Thyroid gland (tissue), 4 donors: ENCODE measurements around the gene HLF. TPM values are rescaled to one million over a fixed set of nuclear protein-coding genes. Genes with fewer than 3 reads are reported as not detected.

Experiments
- DNase-seq, 2 donors: peaks; one replicate each; pipeline ENCODE4 v3.0.0-alpha.2; 2019
- H3K27ac ChIP-seq, 3 donors: fragments of 200-600 bp; sonication (generic); 1 replicate in 2 of 3; 2 replicates in 1 of 3; pipeline ENCODE4 v1.5.1; 2016 to 2019; ENCODE audit warnings: mild to moderate bottlenecking in 1 of 3, moderate library complexity in 1 of 3
- H3K27me3 ChIP-seq: fragments of 200-600 bp; sonication (generic); one replicate; pipeline ENCODE4 v1.5.1; 2019
- H3K36me3 ChIP-seq, 2 donors: fragments of 200-600 bp; sonication (generic); one replicate each; pipeline ENCODE4 v1.5.1; 2016 to 2019
- H3K4me1 ChIP-seq, 2 donors: fragments of 200-600 bp; sonication (generic); one replicate each; pipeline ENCODE4 v1.5.1; 2017 to 2019
- H3K4me3 ChIP-seq, 3 donors: fragments of 200-600 bp; sonication (generic); replicated peaks in 1 of 3; 1 replicate in 2 of 3; 2 replicates in 1 of 3; pipeline ENCODE4 v1.5.1; 2016; ENCODE audit warnings: mild to moderate bottlenecking in 1 of 3
- H3K9me3 ChIP-seq: fragments of 200-600 bp; sonication (generic); one replicate; pipeline ENCODE4 v1.5.1; 2017
- POLR2A ChIP-seq, 2 donors: fragments of 450-650 bp; IDR thresholded peaks; one replicate each; pipeline ENCODE4 v1.6.1; 2017; ENCODE audit warnings: antibody characterized with exemption in 2 of 2, mild to moderate bottlenecking in 2 of 2, moderate library complexity in 1 of 2
- WGBS, 2 donors: methylation state at CpG; one replicate each; pipeline ENCODE4 v1.1.5; 2017; 5-methylcytosine and 5-hydroxymethylcytosine counted together
- intact Hi-C: fragments of 100-400 bp; cut with DNase I; formaldehyde crosslinking; loops from one replicate; pipeline ENCODE4 v1.15.1; 2023
- total RNA-seq, 4 donors: library from RNA; depleted of rRNA; stranded (reverse); fragments of >200 nt; gene quantifications; one replicate each; pipeline ENCODE4 v1.2.3, GENCODE V29; 2016
- TF ChIP-seq, protein P1 (sequence below), 6 experiments: fragments of 200-600 bp in 3 of 6; fragments of 450-650 bp in 3 of 6; sonication (generic) in 3 of 6; IDR thresholded peaks; one replicate each; pipeline ENCODE4 v1.5.1; 2016 to 2019; ENCODE audit warnings: antibody characterized with exemption in 6 of 6, mild to moderate bottlenecking in 2 of 6, inconsistent platforms in 1 of 6, moderate library complexity in 1 of 6

HLF gene
- total RNA-seq, 4 donors from 2014 or later, result 39.4 to 54.1 (median 51.7) TPM

DNA sequence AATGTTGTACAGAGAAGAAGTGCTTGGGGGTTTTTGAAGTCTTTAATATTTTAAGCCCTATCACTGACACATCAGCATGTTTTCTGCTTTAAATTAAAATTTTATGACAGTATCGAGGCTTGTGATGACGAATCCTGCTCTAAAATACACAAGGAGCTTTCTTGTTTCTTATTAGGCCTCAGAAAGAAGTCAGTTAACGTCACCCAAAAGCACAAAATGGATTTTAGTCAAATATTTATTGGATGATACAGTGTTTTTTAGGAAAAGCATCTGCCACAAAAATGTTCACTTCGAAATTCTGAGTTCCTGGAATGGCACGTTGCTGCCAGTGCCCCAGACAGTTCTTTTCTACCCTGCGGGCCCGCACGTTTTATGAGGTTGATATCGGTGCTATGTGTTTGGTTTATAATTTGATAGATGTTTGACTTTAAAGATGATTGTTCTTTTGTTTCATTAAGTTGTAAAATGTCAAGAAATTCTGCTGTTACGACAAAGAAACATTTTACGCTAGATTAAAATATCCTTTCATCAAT lies 57.8 kb downstream of the HLF start:
- no peak for DNase-seq
- peaks cover 6 to 23% of the 10 kb centered on the region in 2 donors for H3K36me3 ChIP-seq
- no peaks in the 10 kb centered on the region for H3K27me3 ChIP-seq
- H3K27ac ChIP-seq, result no peak overlapping the region
- intact Hi-C loops, result no loop called here
- TF ChIP-seq, protein P1, sequence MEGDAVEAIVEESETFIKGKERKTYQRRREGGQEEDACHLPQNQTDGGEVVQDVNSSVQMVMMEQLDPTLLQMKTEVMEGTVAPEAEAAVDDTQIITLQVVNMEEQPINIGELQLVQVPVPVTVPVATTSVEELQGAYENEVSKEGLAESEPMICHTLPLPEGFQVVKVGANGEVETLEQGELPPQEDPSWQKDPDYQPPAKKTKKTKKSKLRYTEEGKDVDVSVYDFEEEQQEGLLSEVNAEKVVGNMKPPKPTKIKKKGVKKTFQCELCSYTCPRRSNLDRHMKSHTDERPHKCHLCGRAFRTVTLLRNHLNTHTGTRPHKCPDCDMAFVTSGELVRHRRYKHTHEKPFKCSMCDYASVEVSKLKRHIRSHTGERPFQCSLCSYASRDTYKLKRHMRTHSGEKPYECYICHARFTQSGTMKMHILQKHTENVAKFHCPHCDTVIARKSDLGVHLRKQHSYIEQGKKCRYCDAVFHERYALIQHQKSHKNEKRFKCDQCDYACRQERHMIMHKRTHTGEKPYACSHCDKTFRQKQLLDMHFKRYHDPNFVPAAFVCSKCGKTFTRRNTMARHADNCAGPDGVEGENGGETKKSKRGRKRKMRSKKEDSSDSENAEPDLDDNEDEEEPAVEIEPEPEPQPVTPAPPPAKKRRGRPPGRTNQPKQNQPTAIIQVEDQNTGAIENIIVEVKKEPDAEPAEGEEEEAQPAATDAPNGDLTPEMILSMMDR (IDR thresholded peaks at IDR 0.05), result no peak
- TF ChIP-seq POLR2A (IDR thresholded peaks at IDR 0.05), result no peak
- H3K9me3 ChIP-seq, result no peaks in the 10 kb centered on the region
- H3K4me3 ChIP-seq, result no peak overlapping the region
- no peaks in the 10 kb centered on the region for H3K4me1 ChIP-seq
- WGBS, 2 donors, result 90 to 92% methylated on average over 11 of the region's 11 CpGs

- no peaks in the 10 kb centered on the region for H3K9me3 ChIP-seq
- H3K36me3 ChIP-seq, result peaks cover 6 to 12% of the 10 kb centered on the region in 2 donors
- no peak for DNase-seq
- WGBS, 2 donors, result 97 to 98% methylated on average over 7 of the region's 7 CpGs
- H3K27me3 ChIP-seq, result no peaks in the 10 kb centered on the region
- H3K27ac ChIP-seq, result no peak overlapping the region
- intact Hi-C loops, result no loop called here
- H3K4me1 ChIP-seq, result no peaks in the 10 kb centered on the region
- no peak overlapping the region for H3K4me3 ChIP-seq
- TF ChIP-seq, protein P1 (IDR thresholded peaks at IDR 0.05), result no peak
- no peak for TF ChIP-seq POLR2A (IDR thresholded peaks at IDR 0.05)
Measured at GRCh38 chr17:55323518-55324295, 58.9 kb downstream of the HLF start.

- no peak overlapping the region for H3K27ac ChIP-seq
- no peaks in the 10 kb centered on the region for H3K9me3 ChIP-seq
- H3K4me1 ChIP-seq, result no peaks in the 10 kb centered on the region
- WGBS, 2 donors, result 92 to 94% methylated on average over 9 of the region's 9 CpGs
- intact Hi-C loops, result no loop called here
- H3K4me3 ChIP-seq, result no peak overlapping the region
- H3K27me3 ChIP-seq, result no peaks in the 10 kb centered on the region
- TF ChIP-seq POLR2A (IDR thresholded peaks at IDR 0.05), result no peak
- TF ChIP-seq, protein P1 (IDR thresholded peaks at IDR 0.05), result no peak
- H3K36me3 ChIP-seq, result peaks cover 6 to 9% of the 10 kb centered on the region in 2 donors
- DNase-seq, result no peak
Measured at GRCh38 chr17:55324296-55324978, 59.7 kb downstream of the HLF start.

DNA sequence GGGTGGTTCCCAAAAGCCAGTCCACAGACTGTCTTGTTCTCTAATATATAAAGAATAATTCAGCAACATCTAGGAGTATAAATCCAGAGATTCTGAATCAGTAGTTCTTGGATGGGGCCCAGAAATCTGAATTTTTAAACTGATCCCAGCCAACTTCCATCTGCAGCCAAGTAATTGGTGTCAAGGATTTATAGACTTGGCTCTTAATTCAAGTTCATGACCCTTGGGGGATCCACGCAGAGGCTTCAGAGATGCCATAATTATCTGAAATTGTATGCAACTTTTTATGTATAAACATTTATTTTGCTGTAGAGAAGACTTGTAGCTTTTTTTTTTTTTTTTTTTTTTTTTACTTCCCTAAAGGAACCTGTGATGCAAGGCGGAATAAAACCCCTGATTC lies 60.6 kb downstream of the HLF start:
- Histone ChIP-seq H3K4me1 (no peaks in the 10 kb centered on the region), H3K9me3 (no peaks in the 10 kb centered on the region), H3K27me3 (no peaks in the 10 kb centered on the region), H3K27ac (no peak overlapping the region), H3K36me3 (peaks cover 5 to 8% of the 10 kb centered on the region in 2 donors), H3K4me3 (no peak overlapping the region)
- intact Hi-C loops, result no loop called here
- no peak for TF ChIP-seq POLR2A (IDR thresholded peaks at IDR 0.05)
- TF ChIP-seq, protein P1 (IDR thresholded peaks at IDR 0.05), result no peak
- 73 to 79% methylated on average over 2 of the region's 2 CpGs for WGBS, 2 donors
- DNase-seq, result no peak

DNA sequence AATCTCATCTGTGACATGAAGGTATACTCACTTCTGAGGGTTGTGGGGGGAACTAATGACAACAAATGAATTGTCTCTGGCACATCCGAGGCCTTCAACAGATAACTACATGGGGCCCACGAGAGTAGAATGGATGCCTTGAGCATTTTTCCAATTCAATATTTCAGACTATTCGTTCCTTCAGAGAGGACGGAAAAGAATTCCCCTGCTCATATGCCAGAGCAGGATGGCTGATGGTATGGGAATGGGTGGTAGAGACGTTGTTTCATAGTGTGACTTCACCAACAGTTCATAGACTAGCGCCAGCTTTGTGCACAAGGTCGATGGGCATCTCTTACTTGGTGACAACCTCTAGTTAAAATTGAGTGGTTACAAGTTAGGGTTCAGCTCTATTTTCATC lies 61.3 kb downstream of the HLF start:
- no peak overlapping the region for H3K27ac ChIP-seq
- no peaks in the 10 kb centered on the region for H3K4me1 ChIP-seq
- H3K36me3 ChIP-seq, result peaks cover 0 to 1% of the 10 kb centered on the region in 2 donors
- intact Hi-C loops, result no loop called here
- no peaks in the 10 kb centered on the region for H3K9me3 ChIP-seq
- 91 to 92% methylated on average over 7 of the region's 7 CpGs for WGBS, 2 donors
- no peak for DNase-seq
- no peak overlapping the region for H3K4me3 ChIP-seq
- no peaks in the 10 kb centered on the region for H3K27me3 ChIP-seq
- no peak for TF ChIP-seq POLR2A (IDR thresholded peaks at IDR 0.05)
- TF ChIP-seq, protein P1 (IDR thresholded peaks at IDR 0.05), result no peak
